Raji (cell line): Measurements from ENCODE around the gene RASA3.

ENCODE experiments used
- POLR2A ChIP-seq: IDR thresholded peaks from 2 replicates; pipeline ENCODE4 v1.6.1; 2011; ENCODE audit warnings: low read depth, low read length, control low read depth; ENCODE audit not compliant: insufficient read depth

The RASA3 gene

GRCh38 chr13:114038211-114038613, 94.2 kb downstream of the RASA3 start:
- no peak for TF ChIP-seq POLR2A

- no peak for TF ChIP-seq POLR2A
Measured at GRCh38 chr13:114037674-114038073, 94.7 kb downstream of the RASA3 start.

DNA sequence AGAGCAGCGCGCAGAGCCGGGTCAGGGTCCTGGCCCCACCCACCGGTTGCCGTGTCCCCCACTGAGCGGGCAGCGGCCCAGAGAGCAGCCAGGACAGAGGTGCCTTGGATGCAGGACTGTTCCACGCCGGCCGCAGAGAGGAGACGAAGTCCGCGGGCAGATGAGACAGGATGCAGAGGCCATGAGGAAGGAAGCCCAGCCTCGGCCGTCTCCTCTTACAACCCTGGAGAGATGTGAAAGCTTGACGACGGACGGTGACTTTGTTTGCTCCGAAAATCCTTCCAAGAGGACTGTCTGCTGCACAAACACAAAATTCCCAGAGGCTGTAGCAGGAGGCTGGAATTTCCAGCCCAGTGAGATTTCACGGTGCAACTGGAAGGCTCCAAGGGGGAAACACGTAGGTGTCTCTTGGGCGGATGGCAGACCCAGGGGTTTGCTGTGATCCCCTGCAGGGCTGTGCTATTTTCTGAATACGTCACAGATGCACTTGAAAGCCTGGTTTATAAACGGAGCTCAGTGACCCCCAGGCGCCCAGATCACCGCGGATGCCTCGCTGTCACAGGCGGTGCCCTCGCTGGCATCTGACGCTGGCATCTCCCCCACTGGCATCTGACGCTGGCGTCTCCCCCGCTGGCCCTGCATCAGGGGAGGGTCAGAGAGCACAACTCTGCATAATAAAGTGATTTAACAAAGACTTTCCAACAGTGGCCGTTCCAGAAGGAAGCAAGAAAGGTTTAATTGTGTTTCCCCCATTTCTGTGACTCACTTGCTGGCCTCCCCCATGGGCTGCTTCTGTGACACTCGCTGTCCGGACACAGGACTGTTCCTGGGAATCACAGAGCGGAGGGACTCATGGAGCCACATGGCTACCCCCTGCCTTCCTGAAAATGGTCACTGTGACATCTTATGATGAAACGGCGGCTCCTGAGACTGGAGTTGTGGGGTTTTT, 96.6 kb downstream of the RASA3 start:
- TF ChIP-seq POLR2A: no peak

GRCh38 chr13:114035186-114035582, 97.2 kb downstream of the RASA3 start:
- no peak for TF ChIP-seq POLR2A

- TF ChIP-seq POLR2A: no peak
Measured at GRCh38 chr13:114034481-114034891, 97.9 kb downstream of the RASA3 start.

DNA sequence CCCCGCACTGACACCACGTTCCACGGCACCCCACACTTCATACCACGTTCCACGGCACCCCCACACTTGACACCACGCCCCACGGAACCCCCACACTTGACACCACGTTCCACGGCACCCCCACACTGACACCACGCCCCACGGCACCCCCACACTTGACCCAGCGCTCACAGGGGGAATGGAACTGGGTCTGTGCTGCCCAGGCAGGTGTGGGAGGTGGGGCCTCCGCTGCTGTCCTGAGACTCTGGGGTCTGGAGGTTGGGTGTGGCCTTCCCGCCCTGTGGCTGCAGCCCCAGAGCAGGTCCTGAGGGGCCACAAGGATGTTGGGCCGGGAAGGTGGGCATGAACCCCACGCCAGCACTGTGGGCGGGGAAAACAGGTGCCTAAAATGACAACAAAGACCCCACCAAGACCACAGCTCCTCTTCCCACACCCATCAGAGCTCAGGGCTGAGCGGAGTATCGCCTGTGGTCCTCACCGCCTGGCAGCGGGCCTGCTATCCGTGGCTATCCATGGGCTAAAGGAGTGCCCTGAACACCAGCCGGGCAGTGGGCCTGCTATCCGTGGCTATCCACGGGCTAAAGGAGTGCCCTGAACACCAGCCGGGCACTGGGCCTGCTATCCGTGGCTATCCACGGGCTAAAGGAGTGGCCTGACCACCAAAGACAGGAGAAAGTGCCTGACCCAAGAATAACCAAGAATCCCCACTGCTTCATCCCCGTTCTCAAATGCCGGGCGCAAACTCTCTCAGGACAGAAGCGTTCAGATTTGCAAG, 98.7 kb downstream of the RASA3 start:
- no peak for TF ChIP-seq POLR2A

- TF ChIP-seq POLR2A: no peak
Measured at GRCh38 chr13:114032126-114032799, 100.2 kb downstream of the RASA3 start.

- TF ChIP-seq POLR2A: no peak
Measured at GRCh38 chr13:114031631-114032030, 100.8 kb downstream of the RASA3 start.

- TF ChIP-seq POLR2A: no peak
Measured at GRCh38 chr13:114030666-114031610, 101.5 kb downstream of the RASA3 start.

DNA sequence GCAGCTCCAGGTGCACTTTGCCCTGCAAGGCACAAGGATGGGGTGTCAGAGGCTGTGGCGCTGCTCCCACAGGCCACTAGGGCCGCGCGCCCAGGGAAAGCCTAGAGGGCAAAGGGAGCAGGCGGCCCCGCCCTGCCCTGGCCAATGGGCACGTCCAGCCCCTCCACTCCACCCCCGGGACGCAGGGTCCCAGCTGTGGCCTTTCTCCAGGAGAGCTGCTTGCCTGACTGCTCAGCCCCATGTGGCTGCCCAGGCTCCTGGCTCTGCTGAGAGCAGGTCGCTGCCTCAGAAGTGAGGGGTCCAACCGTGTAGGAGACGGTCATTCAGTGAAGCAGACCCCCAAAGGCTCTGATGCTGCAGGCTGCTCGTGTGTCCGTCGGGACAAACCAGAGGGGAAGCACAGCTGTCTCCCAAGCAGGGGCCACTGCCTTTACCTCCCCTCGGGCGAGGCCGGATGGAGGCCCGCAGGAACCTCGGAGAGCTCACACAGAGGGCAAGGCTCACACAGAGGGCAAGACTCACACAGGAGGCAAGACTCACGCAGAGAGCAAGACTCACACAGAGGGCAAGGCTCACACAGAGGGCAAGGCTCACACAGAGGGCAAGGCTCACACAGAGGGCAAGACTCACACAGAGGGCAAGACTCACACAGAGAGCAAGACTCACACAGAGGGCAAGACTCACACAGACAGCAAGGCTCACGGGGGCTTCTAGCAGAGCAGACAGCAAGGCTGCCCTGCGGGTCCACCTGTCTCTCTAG, 102.4 kb downstream of the RASA3 start:
- TF ChIP-seq POLR2A: no peak

- no peak for TF ChIP-seq POLR2A
Measured at GRCh38 chr13:114027826-114028225, 104.6 kb downstream of the RASA3 start.

DNA sequence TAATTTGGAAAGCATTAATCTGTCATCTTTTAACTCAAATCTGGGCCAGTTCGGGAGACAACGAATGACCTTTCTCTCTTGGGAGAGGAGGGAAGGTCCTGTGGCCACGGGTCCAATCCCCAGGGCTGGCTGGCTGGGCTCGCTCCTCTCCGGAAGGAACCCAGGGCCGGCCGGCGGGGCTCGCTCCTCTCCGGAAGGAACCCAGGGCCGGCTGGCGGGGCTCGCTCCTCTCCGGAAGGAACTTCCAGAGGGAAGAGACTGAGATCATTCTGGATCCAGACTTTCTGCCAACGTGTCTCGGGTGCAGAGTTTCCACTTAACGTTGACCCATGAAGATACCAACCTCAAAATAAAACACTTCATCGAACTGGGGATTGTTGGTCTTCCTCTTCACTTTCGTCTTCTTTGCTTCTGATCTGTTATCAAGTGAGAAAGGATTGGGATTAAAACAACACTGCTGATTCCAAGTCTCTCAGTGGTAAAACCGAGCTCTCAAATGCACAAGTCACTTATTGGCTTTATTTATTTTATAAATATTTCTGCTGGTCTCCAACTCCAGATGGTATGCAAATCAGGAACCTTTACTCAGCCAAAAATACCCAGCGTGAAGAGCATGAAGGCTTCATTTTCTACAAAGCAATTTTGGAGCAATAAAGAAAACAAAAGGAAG, 105.2 kb downstream of the RASA3 start:
- TF ChIP-seq POLR2A: no peak

DNA sequence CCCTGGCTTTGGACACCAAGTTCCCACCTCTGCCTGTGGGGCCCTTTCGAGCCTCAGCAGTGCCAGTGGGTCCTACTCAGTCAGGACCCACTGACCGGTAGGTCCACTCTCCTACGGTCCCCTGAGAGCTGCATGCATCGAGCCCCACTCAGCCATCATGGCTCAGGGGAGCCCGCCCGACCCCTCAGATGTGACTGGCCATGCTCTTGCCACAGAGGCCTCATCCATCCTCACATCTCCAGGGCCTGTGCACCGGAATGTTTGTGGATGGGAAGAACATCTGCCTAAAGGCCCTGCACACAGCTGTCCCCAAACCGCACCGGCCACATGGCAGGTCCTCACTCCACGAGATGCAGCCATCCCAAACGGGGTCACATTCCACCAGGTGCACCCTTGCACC, 105.9 kb downstream of the RASA3 start:
- no peak for TF ChIP-seq POLR2A
